Measurements from ENCODE around the gene GJA1.

Gene GJA1

DNA sequence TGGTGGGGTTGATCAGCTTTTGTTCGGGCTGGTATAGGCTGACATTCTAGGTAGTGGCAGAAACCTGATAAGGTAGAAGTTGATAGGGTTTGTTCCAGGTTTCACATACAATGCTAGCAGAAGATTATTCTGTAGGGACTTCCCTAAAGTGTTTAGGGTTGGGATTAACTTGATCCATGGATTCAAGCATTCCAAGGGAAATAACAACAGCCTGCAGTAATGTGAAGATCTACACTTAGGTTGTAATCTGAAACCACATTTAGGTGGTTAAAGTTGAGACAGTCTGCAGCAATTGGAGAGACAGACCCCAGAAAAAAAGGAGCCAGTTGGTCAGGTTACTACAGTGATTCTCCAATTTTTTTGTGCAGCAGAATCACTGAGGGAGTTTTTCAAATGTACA, 56.1 kb downstream of the GJA1 start:
- H3K4me1 ChIP-seq (ENCODE audit: insufficient read depth, low read length) = peaks cover 22% of the 10 kb centered on the region
- H3K36me3 ChIP-seq (ENCODE audit: insufficient read depth, low read length) = no peaks in the 10 kb centered on the region
- WGBS = 76% methylated on average over 1 of the region's 1 CpG
- peak overlapping the region; percentile 38; the same call in 1 of the 2 replicates for H3K27ac ChIP-seq (ENCODE audit: low read depth, low read length)
- H3K27me3 ChIP-seq (ENCODE audit: insufficient read depth, low read length) = no peaks in the 10 kb centered on the region
- no peaks in the 10 kb centered on the region for H3K9me3 ChIP-seq (ENCODE audit: insufficient read depth, low read depth, low read length)
- no peak overlapping the region for H3K9ac ChIP-seq (ENCODE audit: low read depth, low read length)
- H3K4me3 ChIP-seq (ENCODE audit: low read length) = no peak overlapping the region

- H3K27ac ChIP-seq (ENCODE audit: low read depth, low read length) = no peak overlapping the region
- H3K4me1 ChIP-seq (ENCODE audit: insufficient read depth, low read length) = peaks cover 19% of the 10 kb centered on the region
- no peak overlapping the region for H3K4me3 ChIP-seq (ENCODE audit: low read length)
- H3K9ac ChIP-seq (ENCODE audit: low read depth, low read length) = no peak overlapping the region
- 100% methylated on average over 1 of the region's 1 CpG for WGBS
- H3K9me3 ChIP-seq (ENCODE audit: insufficient read depth, low read depth, low read length) = no peaks in the 10 kb centered on the region
- no peaks in the 10 kb centered on the region for H3K27me3 ChIP-seq (ENCODE audit: insufficient read depth, low read length)
- no peaks in the 10 kb centered on the region for H3K36me3 ChIP-seq (ENCODE audit: insufficient read depth, low read length)
These were observed 57.1 kb downstream of the GJA1 start for GRCh38 chr6:121492536-121492935.

DNA sequence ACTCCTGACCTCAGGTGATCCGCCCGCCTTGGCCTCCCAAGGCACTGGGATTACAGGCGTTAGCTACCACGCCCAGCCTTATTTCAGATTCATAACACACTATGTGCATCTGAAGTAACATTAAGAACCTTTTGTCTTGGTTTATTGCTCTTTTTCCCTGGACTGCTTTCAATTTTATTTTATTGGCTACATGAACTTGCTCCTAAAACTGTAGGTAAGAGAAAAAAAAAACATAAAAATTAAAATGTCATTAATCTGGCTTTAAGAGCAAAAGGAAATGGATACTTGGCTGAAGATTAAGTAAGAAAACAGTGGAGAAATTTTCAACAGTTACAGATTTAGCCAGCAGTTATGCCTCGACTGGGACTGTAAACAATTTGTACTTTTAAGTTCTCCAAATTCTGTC, 62.5 kb downstream of the GJA1 start:
- Histone ChIP-seq H3K4me1 (ENCODE audit: insufficient read depth, low read length) (no peaks in the 10 kb centered on the region), H3K9me3 (ENCODE audit: insufficient read depth, low read depth, low read length) (no peaks in the 10 kb centered on the region), H3K27ac (ENCODE audit: low read depth, low read length) (no peak overlapping the region), H3K9ac (ENCODE audit: low read depth, low read length) (no peak overlapping the region), H3K4me3 (ENCODE audit: low read length) (no peak overlapping the region), H3K36me3 (ENCODE audit: insufficient read depth, low read length) (no peaks in the 10 kb centered on the region), H3K27me3 (ENCODE audit: insufficient read depth, low read length) (no peaks in the 10 kb centered on the region)
- 96% methylated on average over 5 of the region's 5 CpGs for WGBS

GRCh38 chr6:121498481-121499276, 63.2 kb downstream of the GJA1 start:
- Histone ChIP-seq H3K4me3 (ENCODE audit: low read length) (no peak overlapping the region), H3K36me3 (ENCODE audit: insufficient read depth, low read length) (no peaks in the 10 kb centered on the region), H3K9ac (ENCODE audit: low read depth, low read length) (no peak overlapping the region), H3K4me1 (ENCODE audit: insufficient read depth, low read length) (no peaks in the 10 kb centered on the region), H3K9me3 (ENCODE audit: insufficient read depth, low read depth, low read length) (no peaks in the 10 kb centered on the region), H3K27me3 (ENCODE audit: insufficient read depth, low read length) (no peaks in the 10 kb centered on the region), H3K27ac (ENCODE audit: low read depth, low read length) (no peak overlapping the region)
- 92% methylated on average over 8 of the region's 12 CpGs for WGBS
